CD4-positive, alpha-beta T cell treated with Interleukin-6 at 100 ng/mL for 8 hours (primary cell): ENCODE results near the gene SSPN.

Experiments
- DNase-seq: peaks from one replicate; pipeline ENCODE4 v3.0.0-alpha.2; 2020; ENCODE audit warnings: mixed read lengths, low spot score

The SSPN gene, protein sequence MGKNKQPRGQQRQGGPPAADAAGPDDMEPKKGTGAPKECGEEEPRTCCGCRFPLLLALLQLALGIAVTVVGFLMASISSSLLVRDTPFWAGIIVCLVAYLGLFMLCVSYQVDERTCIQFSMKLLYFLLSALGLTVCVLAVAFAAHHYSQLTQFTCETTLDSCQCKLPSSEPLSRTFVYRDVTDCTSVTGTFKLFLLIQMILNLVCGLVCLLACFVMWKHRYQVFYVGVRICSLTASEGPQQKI

DNA sequence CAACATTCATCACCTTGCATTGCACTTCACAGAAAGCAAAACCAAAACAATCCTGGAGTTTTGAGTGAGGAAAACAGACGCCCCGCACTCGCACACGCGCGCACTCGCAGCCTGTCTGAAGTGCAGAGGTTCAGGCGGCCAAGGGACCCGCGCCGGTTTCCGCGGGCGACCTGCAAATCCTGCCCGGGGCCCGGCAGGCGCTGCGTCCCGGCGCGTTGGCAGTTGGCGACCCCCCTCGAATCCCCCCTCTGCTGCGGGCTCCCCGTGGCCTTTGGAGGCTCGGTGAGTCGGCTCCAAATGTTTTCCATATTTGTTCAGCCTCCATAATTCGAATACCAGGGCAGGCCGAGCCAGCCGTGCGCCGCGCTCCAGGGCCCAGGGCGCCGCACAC, at the start of gene SSPN:
Gene SSPN, plus strand, starts transcription at position 324 of the 391 bp plus-strand sequence. CDS start 100 bp downstream, outside the sequence.
- DNase-seq = no peak

DNA sequence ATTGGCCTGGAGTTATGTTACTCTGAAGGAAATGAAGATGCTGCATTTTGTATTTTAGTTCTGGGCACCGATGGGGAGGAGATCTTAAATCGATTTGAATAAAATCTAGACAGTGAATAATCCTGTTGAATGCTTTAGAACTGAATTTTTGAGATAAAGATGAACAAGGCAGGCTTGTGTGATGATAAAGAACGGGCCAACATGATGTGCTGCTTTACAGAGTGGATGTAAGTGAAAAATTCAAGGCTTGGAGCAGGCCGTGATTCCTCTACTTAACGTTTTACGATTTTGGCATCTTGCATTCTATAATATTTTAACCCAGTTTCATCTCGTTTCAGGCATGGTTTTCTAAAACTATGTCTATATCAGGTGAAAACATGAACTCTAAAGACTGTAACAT, 47.1 kb upstream of the SSPN start:
- no peak for DNase-seq

DNA sequence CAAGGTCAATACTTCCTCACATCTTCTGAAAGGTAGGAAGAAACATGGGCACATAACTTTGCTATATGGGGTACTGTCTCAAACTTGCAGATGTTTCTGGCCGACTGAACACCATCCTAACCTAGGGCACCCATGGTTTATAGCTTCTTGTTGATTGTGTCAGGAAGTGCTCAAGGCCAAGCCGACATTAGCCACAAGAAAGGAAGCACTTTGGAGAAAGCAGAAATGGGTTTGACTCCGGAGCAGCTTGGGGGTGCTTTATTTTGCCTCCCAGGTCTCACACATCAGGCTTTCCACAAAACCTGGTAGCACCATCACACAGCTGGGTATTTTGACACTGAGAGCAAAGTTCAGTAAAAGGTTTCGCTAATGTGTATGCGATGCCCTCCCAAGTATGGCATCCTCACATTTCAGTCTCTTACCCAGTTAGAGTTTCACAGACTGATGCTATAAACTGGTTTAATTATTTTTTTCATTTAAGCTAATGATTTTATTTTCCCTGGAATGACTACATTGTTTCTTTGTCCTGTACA, 45.3 kb upstream of the SSPN start:
- DNase-seq = no peak

DNA sequence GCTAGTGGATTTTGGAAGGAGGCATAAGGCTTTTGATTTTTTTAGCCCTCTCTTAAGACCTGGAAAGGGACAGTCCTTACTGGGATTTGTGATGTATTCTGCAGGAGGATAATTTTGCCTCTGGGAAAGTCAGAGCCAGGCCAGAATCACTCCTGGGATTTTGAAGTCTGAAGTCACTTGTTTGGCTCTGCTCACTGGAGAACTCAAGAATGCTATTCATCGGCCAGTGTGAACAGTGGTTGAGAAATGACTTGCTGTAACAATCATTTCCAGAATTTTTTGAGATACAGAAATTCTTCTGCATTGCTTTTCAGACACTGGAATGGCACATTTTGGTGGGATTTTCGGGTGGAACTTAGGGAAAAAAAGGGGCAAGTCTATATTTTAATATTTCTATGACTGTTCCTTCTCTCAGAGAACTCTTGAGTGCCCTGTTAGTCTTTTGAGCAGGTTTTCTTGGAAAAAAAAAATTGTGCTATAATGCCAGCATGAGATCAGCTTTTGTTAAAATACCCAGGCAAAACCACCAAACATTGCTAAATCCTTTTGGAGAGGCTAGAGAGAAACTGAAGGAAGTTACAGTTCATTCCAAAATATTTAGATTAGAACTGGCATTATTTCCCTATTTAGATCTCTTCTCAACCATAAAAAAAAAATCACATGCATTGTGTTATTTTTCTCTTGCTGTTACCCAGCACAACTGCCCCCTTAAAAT, 44.5 kb upstream of the SSPN start:
- DNase-seq = no peak

DNA sequence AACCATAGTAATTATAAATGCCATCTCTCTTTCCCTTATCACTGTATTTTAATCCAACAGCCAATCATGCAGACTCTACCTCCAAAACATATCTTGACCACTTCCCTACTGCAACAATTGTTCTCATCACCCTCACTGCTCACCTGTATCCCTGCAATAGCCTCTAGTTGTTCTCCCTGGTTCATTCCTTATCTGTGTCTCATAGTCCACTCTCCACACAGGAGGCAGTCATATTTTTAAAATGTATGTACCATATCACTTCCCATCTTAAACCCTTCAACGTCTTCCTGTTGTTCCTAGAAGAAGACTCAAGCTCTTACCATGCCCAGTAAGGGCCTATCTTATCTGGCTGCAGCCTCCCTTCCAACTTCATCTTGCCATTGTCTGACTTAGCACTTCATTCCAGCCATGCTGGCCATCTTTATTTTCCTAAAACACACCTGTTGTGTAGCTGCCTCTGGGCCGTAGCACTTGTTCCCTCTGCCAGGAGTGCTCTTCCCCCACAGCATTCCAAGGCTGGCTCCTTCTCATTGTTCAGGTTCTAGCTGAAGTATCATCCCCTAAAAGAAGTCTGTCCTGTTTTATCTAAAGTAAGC, 42.8 kb upstream of the SSPN start:
- DNase-seq = no peak

DNA sequence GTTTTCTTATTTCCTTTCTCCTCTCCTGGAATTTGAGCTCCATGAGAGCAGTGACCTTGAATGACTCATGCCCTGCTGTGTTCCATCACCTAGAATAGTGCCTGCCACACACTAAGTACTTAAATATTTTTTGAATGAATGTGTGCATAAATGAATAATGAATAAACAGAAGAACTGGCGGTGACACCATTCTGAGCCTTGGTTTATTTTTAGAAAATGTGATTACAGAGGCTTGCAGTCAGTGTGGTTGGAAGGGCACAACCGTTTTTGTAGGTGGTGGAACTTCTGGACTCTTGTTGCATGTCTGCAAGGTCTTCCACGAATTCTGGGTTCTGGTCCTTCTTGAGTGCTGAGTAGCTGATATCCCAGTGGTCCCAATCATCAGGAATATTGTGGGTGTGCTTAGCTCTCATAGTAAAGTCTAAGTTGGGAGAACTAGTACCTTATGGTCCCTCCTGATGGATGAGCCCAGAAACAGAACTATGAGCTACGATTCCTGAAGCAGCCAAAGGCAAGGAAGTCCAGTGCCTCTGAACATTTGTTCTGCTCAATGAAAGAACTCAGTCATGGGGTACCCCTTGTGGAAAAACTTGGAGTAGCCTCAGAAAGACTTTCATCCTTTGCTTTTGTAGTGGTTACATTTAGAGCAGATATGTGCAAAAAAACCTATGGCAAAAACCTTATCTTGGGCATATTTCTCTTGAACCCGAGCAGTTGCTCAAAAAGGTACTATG, 41.8 kb upstream of the SSPN start:
- DNase-seq = no peak

DNA sequence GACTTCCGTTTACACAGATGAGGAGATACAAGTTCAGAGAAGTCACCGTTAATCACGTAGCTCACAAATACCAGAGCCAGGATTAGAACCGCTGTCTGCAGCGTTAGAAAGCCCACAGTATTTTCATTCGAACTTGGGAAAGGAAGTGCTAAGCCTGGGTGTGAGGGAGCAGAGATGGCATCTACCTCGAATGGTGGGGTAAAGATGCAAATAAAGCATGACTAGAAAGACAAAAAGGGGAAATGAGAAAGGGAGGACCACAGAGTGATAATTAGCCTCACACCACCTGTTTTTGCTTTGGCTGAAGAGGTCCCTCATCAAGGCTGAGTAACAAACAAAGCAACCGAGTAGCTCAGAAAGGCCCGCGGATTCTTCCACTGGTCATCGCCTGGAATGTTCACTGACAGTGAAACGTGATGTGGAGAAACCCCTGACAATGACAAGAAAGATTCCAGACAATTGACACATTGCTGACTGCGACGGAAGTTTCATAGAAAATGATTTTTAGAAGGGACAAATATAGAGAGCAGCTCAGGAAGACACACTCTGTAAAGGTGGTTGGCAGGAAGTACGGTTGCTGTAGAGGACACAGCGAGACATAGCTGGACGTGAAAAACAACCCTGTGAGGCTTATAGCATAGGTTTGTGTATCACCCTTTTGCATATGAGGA, 39.0 kb upstream of the SSPN start:
- no peak for DNase-seq

DNA sequence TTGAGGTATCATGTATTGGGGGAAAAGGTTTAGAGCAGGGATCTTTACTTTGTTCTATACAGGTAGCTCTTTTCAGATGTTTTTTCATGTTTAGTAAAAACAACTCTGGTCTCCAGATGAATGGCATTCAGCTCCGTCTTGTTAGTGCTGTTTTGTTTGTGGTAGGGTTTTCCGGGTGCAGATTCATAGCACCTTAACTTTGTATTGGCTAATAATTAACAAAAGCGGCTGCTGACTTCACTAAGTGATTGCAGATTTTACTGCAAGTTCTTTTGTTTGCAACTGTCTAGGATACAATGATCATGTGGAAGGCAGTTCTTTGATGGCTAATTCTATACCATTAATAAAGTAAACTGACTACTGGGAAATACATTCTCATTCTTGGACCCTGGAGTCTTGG, 38.4 kb upstream of the SSPN start:
- DNase-seq = no peak

DNA sequence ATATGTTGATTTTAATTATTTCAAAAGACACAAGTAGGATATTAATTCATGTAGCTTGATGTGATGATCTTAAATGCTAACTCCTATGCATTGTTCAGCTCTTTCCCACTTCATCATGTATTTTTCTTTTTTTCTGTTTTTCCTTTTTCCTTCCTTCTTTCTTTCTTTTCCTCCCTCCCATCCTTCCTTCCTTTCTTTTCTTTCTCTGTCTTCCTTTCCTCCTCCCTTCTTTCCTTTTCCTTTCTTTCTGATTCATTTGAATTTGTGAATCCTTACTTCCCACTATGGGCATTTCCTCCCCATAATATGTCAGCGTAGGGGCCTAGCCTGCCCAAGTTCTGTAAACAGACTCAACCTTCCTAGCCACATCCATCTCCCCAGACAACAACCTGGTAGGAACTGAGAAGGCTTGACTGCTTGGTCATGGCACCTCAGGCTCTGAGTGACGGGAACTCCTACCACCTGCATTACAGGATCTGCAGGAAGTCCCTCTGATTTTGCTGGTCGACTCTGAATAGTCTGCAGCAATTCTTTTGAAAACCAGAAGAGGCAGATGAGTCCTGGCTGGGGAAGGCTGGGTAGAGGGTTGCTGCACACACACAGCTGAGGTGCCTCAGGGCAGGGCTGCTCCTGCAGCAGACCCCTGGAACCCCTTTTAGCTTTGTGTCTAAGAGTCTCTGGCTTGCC, 37.2 kb upstream of the SSPN start:
- no peak for DNase-seq

DNA sequence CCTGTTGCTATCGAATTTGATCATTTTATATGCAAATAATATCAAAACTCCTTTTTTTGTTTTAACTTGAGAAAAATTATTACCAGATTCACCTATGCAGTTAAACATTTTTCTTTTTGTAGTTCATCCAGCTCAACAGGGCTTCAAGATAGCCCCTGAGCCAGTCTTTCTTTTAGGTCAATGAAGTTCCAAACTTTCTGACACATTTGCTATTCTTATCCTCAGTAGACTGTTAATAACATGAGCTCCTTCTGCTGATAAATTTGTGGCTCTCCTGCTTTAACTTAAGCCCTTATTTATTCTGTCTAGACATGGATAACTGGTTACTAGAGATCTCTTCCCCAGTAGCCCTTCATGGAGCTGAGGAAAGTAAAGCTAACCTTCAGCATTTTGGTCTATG, 33.2 kb upstream of the SSPN start:
- no peak for DNase-seq

DNA sequence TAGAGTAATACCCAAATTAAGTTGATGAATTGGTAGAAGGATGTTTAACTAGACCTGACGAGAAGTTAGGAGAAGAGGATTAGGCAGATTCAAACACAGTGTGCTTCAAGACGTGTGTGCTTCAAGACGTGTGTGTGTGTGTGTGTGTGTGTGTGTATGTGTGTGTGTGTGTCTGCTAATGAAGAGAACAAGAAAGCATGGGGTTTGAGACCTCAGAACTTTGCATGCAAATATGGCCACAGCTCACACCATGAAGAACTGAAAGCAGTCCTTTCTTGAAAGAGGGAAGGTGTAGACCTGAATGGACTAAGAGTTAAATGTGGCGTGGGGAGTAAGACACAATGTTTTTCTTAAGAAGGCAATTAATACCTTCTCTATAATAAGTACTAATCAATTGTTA, 32.5 kb upstream of the SSPN start:
- no peak for DNase-seq

DNA sequence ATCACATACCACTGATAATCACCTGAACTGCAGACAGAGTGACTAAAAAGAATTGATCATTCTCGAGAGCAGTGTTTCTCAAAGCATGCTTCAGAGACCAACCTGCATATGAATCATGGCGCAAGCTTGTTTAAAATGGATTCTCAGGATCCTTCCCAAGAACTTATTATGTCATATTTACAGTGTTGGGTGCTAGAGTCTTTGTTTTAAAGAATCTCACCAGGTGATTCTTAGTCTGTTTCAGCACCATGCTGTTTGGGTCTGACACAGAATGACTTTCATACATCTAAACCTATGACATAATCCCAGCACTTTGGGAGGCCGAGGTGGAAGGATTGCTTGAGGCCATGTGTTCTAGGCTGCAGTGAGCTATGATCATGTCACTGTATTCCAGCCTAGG, 31.3 kb upstream of the SSPN start:
- DNase-seq = no peak

DNA sequence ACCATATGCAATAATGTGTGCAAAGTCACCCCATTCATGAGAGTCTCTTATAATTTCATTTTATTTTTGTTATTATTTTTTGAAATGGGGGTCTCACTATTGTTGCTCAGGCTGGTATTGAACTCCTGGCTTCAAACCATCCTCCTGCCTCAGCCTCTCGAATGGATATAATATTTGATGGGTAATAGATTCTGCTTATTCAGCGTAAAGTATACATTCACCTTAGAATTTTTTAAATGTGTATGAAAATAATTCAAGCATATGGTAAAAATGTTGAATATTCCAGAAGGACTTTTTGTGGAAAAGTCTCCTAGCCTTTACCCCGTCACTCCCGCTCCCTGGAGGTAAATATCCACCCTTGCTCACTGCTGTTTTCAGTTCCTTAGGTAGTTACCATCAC, 23.4 kb upstream of the SSPN start:
- no peak for DNase-seq

DNA sequence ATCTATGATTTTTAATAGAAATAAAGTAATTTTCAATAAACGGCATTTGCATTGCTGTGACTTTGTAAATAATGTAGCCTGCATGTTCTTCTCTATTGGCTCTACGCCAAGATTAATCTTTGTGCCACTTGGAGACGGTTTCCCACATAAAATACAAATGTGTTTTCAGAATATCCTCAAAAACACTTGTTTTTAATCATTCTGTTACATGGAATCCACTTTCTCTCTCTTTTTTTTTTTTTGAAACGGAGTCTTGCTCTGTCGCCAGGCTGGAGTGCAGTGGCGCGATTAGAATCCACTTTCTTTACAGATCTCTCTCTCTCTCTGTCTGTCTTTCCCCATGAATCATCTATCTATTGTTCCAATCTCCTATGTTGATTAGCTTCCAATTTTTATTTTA, 22.8 kb upstream of the SSPN start:
- DNase-seq = no peak

DNA sequence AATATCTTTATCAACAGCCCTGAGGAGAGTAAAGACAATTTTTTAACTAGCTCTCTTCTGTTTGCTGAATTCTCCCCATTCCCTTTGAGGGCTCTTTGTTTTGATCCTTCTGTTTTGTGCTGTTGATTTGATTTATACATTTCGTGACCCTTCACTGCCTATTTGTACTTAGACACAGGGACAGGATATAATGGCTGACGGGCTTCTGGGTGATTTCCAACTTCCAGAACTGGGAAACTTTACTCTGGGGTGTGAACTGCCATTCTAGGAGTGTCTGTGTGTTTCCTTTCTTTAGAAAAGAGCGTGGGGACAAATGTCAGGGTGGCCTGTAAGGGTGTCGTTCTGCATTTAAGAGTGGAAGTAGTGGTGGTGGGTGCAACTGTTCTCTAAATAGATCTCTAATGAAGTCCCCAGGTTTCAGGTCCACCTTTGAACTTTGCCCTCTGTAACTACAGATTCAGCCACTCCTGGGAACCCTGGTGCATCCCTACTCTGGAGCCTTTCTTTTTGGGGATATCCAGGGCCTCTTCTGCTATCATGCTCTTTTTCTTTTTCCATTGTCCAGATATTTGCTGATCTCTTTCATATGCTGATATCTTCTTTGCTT, 22.3 kb upstream of the SSPN start:
- no peak for DNase-seq

DNA sequence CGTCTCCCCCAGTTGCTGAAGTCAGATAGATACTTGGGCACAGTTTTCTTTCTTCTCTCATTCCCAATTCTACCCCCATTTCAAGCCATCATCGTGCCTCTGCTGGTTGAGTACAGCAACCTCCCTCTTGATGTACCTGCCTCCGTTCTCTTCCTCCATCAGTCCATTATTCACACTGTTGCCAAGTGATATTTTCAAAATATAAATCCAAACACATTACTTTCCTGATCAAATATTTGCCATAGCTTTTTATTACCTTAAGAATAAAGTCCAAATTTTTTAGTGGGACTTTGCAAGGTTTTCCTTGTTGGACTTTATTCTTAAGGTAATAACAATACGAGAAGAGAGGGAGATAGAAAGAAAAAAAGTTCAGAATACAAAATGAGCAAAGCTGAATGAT, 18.6 kb upstream of the SSPN start:
- DNase-seq = no peak

DNA sequence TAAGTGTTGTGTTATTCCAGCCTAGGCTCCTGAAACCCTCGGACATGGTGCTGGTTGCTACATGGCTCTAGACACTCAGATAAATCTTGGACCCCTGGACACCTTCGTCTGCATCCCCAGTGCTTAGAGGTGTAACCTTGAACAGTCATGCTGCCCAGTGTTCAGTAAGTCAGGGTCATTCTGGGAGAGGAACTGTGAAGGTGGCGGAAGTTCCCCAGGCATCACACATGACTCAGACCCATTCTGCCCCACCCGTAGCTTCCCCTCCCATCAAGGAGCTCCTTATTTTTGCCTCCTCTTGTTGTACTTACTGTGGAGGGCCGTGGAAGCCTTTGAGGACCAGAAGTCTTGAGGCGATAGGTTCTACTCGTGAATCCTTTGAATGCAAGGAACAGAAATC, 18.1 kb upstream of the SSPN start:
- no peak for DNase-seq

DNA sequence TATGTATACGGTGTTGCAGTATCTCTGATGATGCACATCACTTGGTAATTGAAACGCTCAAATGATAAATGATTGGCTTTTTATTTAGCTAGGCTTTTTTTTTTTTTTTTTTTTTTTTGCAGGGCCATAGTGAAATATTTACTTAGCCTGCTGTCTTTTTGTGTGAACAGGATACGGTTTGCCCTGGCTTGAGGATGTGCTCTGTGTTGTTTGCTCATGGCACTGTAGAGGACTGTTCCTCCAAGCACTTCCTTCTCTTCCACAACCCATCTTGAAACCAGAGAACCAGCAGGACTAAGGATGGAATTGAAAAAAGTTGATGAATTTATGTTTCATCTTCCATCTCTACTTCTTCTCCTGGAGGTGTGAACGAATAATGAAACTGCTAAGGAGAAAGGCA, 15.5 kb upstream of the SSPN start:
- no peak for DNase-seq

DNA sequence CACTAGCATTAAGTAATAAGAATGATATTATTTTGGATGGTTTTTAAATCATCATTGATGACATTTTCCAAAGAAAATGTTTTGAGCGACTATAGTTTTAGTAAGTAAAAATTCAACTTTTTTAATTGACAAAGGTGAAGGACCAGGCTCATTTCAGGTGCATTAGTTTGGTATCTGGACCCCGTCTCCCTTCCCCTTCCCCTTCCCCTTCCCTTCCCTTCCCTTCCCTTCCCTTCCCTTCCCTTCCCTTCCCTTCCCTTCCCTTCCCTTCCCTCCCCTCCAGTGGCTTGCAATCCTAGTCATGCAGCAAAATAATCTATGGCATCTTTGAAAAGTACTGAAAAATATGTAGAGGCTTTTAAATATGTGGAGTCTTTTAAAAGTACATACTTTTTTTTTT, 13.0 kb upstream of the SSPN start:
- no peak for DNase-seq

DNA sequence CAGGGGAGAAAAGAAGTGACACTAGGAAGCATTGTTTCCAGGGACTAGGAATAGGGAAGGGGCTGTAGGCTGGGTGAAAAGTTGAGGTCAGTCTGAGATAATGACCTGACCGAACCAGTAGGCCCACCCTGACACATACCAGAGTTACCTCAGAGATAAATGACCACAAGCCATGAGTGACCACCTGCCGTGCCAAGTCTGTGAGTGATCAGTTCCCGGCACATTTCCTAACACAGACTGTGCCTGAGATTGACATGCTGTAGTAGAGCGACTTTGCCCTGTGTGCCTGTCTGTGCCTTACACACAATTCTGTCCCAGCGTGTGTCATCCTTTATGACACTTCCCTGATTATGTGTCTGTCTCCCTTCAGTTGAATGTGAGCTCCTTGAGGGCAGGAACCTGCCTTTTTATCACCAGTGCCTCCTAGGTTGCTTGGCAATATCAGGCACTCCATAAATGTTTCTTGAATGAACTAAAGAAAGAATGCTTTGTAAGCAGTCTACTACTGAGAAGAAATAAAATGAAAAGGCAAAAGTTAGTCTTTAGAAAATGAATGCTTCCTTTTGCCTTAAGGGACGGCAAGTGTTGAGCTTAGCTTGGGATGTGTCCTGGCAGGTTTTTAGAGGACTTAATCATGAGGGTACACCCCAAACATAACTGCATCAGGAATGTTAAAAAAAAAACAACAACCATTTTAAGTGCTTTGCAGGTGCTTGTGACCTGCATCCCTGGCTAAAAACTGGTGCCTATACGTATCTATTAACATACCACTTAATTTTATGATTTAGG, 9.6 kb upstream of the SSPN start:
- DNase-seq = no peak
